ENCODE data around the gene KCNA10.

- no peak for TF ChIP-seq YY1 (IDR thresholded peaks at IDR 0.05; ENCODE audit: insufficient read depth, insufficient read length)
- no peak for TF ChIP-seq SUZ12 (IDR thresholded peaks at IDR 0.05; ENCODE audit: extremely low read depth, insufficient read depth, insufficient read length)
- TF ChIP-seq ZNF274 (IDR thresholded peaks at IDR 0.05; ENCODE audit: low read depth, low read length) = no peak
Observed at GRCh38 chr1:110563089-110563488, 44.1 kb upstream of the KCNA10 start.
